Retinal pigment epithelial cell (primary cell): ENCODE data around the gene E2F8.
"Not testable (repeated sequence)": the region's sequence is repeated elsewhere in the genome, so short reads cannot be mapped to it uniquely, and the experiment has no call there.

Source experiments
- DNase-seq: peaks from one replicate; pipeline ENCODE4 v3.0.0-alpha.2; 2010; ENCODE audit warnings: low read depth
- H3K4me3 ChIP-seq: 2 replicates; pipeline ENCODE4 v1.5.1; 2011; ENCODE audit warnings: mild to moderate bottlenecking, low read length, control low read depth, moderate library complexity
- CTCF ChIP-seq: conservative IDR thresholded peaks from 2 replicates; pipeline ENCODE4 v1.5.1; 2011; ENCODE audit warnings: low read depth, low read length, control low read depth, inconsistent platforms

Gene E2F8

GRCh38 chr11:19267567-19267966 is 26.8 kb upstream of the E2F8 start:
- no peak overlapping the region for H3K4me3 ChIP-seq
- DNase-seq, result no peak
- no peak for TF ChIP-seq CTCF

DNA sequence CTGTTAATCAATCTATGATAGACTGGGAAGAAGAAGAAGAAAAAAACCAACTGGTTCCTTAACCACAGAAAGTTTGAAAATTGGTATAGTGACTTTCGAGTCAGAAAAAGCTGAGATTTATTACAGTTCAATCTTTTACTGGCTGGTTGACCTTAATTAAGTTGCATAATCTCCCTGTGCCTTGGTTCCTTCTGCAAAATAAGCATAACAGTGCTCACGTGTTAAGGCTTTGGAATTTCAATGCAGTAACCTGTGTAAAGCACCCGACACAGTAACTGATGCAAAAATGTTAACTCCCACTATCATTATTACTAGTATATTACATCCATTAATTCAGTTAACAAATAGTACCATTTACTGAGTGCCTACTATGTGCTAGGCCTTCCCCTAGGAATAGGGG is 22.6 kb upstream of the E2F8 start:
- peak; percentile 51 for DNase-seq
- no peak overlapping the region for H3K4me3 ChIP-seq
- TF ChIP-seq CTCF, result no peak

DNA sequence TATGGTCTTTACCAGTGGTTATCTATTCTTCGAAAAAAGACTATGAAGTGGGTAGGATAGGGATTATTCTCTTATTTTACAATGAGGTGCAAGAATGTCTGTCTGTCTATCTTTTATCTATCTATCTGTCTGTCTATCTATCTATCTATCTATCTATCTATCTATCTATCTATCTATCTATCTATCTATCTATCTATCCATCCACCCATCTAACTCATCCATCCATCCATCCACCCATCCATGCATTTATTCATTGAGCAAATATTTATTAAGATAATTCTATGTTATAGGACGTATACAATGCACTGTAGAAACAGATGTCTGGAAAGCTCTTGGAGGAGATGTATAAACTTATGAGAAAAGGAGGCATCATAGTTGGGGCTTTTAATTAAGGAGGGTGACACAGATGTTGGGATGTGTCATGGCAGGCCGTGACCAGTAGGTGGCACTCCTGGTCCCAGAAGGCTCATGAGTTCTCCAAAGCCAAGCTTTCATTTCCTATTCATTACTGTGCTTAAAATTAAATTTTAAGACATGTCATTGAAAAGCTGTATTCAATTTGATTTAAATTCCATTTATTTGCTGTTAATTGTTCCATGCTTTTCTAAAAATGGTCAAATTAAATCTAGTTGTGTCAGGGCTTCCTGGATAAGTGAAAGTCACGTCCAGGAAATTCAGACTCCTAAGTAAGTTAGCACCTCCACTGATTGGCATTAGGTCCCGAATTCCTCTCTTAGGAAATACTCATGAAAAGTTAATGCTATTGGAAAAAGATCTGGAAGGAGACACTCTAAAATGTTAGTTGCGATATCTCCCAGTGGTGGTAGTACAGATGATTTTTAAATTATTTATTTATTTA is 19.0 kb upstream of the E2F8 start:
- TF ChIP-seq CTCF, result peak; percentile 98
- no peak overlapping the region for H3K4me3 ChIP-seq
- no peak for DNase-seq

- no peak for DNase-seq
- no peak overlapping the region for H3K4me3 ChIP-seq
- TF ChIP-seq CTCF, result no peak
Observed at GRCh38 chr11:19258641-19259230, 18.0 kb upstream of the E2F8 start.

- not testable (repeated sequence) for DNase-seq
Observed at GRCh38 chr11:19254441-19254840, 13.7 kb upstream of the E2F8 start.

DNA sequence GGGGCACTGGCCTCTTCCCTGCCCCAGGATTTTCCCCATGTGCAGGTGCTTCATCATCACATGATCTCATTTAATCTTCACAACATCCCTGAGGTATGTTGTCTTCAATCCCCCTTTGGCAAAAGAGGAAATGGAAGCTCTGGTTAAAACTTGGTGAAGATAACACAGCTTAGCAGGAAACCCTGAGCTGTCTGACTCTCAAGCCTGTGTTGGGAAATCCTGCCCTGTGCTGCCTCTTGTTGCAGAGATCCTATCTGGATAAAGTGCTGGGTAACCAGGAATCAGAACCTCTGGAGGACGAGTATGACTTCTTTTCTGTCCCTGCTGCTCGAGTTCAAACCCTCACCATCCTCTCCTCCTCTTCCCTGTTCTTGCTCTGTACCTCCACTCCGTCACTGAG is 13.1 kb upstream of the E2F8 start:
- no peak for TF ChIP-seq CTCF
- no peak for DNase-seq
- H3K4me3 ChIP-seq, result no peak overlapping the region

More at GRCh38 chr11:19254441-19254840, 13.7 kb upstream of the E2F8 start:
- H3K4me3 ChIP-seq, result not testable (repeated sequence)

DNA sequence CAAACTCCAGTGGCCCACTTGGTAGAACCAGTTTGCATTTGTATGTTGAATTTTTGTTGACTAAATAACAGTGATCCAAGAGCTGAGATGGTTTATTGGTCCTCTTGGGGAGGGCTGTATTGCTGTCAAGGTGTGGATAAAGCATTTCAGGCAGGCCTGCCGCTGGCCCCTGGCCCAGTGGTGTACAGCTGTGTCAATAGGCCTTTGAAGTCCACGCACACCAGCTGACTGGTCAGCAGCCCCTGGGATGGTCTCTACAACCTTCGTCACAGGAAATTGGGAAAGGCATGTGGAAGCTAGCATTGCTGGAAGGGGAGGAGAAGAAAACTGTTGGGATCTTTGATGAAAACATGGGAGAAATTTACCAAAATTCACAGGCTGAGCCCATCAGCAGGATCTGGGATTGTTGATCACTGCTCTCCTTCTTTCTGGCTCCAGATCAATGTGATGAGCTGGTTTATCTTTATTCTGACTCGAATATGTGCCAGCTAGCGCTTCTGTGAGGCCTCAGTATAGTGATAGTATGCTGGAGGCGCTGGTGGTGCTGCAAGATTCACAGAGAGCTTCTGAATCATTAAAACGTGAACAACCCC is 12.5 kb upstream of the E2F8 start:
- no peak for TF ChIP-seq CTCF
- no peak for DNase-seq
- no peak overlapping the region for H3K4me3 ChIP-seq
